Activated CD8-positive, alpha-beta memory T cell treated with anti-CD3 and anti-CD28 coated beads for 48 hours (primary cell): ENCODE measurements around the gene KCNK16.
"Not testable (repeated sequence)": the region's sequence is repeated elsewhere in the genome, so short reads cannot be mapped to it uniquely, and the experiment has no call there.

Experiments used
- DNase-seq, 3 experiments: peaks; one replicate each; pipeline ENCODE4 v3.0.0-alpha.2; 2020; ENCODE audit warnings: low read depth in 2 of 3, low spot score in 2 of 3

KCNK16 gene

DNA sequence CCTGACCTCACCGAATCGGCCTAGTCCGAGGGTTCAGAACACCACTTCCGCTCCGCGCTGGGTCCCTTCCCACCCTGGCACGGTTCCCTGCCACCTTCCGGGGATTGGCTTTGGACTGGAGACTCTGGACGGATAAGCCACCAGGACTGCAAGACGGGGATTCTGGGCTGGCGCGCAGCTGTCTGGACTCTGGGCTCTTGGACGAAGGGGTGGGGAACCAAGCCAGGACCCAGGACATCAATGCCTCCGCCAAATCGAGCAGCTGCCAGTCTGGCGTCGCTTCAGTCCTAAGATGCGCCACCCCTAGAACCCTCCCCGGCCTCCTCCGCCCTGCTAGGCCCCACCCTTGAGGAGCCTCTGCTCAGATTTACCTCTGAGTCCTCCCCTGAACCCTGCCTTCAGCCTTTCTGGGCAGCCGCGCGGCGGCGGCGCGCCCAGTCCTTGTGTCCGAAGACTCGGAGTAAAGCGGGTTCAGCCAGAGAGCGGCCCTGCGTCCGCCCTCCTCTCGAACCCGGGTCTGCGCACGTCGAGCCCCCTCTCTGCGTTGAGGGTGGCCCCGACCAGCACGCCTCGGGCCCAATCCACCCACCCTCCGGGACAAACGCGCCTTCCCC is 9.5 kb downstream of the KCNK16 start:
- no peak for DNase-seq

DNA sequence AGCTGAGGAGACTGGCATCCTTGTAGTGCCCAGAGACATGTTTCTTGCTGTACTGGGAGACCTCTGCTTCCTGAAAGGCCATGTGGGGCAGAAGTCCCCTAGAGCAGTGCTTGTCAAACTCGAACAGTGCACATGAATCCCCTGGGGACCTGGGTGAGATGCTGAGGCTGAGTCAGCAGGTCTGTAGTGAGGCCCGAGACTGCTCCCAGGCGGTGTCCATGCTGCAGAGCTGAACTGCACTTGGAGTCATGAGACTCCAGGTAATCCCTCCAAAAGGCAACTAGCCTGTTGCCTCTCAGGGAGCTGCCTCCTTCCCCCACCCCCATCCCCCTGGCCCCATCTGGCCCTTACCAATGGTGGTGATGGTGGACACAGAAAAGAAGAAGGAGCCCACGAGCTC is 12.0 kb downstream of the KCNK16 start:
- no peak for DNase-seq

DNA sequence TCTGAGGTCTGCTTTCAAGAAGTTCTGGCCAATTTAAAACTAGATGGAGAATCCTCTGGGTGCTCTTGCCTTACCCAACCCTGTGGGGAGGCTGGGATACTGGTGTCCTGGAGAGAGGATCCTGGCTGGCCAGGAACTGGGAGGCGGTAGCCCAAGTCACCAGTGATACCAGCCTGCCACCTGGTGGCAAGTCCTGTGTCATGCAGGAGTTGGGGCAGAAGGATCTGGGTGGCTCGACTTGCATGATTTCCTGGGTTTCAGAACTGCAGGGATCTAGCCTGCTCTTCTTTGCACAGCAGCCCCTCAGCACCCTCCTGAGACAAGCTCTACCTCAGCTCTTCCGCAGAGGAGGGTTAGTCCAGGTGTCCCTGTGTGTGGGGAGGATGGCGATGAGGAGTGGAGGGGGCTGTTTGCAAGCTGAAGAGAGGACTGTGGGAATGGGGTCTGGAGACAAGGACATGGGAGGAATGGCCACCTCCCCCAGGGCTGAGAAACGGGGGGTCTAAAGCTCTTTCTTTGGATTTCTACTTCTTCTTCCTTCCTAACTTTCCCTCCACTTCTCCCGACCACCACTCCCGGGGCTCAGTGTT is 12.5 kb downstream of the KCNK16 start:
- peak in 2 of 3 experiments; percentile 20 to 39 for DNase-seq

DNA sequence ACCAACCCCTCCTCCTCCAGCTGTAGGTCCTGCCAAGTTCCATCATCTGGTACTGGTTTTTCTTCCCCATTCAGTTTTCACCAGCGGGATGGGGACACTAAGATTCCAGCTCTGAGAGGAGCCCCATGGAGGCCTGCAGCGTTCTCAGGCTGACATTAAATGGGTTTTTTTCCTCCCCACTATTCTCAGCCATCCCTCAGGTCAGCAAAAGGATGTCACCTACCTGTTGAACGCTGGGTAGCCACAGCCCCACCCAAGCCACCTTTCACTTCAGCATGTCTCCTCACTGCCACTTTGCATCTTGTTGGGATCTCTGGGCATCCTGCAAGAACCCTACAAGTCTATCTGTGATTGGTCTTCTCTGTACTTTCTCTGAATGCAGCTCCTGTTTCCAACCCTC is 15.0 kb downstream of the KCNK16 start:
- DNase-seq = no peak

DNA sequence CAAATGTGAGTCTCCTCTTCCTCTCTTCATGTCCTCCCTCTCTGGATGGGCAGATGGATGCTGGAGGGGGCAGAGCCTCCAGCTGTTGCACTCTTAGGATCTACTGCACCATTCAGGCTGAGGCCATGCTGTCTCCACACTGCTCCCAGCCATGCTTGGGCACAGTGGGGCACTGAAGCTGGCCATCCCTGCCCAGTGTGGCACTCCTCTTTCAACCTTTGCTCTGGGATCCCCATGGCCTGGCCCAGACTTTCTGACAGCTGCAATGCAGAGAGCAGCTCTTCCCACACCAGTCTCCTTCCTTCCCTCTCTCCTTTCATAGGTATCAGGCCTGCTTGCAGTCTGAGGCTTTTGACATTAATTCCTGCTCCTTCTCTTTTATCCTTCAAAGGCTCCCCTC is 17.6 kb downstream of the KCNK16 start:
- DNase-seq = no peak

DNA sequence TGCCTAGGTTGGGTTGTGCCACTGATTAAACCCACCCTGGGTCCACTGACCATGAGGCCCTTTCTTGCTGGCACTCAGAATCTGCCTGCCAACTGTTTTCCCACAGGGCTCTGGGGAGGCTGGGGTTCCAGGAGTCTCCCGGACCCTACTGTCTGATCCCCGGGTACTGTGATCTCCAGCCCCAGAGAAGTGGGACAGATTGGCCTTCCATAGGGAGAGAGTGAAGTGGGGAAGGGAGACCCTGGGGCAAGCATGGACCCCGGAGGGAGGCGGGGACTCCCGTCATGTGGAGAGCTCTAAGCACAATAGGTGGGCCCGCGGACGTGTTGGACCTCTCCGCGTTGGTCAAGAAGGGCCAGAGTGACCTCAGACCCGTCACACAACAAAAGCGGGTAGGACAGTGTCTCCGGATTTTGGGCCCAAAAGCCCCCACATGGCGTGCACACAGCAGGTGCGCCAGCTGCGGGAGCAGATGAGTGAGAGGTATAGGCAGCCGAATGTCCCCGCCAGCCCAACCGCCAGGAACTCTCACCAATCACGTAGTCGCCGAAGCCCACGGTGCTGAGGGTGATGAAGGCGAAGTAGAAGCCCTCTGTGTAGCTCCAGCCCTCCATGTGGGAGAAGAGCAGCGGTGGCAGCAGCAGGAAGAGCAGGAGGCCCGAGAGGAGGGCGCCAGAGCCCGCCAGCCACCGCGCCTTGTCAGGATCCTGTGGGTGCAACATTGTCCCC is 18.9 kb downstream of the KCNK16 start:
- no peak for DNase-seq

DNA sequence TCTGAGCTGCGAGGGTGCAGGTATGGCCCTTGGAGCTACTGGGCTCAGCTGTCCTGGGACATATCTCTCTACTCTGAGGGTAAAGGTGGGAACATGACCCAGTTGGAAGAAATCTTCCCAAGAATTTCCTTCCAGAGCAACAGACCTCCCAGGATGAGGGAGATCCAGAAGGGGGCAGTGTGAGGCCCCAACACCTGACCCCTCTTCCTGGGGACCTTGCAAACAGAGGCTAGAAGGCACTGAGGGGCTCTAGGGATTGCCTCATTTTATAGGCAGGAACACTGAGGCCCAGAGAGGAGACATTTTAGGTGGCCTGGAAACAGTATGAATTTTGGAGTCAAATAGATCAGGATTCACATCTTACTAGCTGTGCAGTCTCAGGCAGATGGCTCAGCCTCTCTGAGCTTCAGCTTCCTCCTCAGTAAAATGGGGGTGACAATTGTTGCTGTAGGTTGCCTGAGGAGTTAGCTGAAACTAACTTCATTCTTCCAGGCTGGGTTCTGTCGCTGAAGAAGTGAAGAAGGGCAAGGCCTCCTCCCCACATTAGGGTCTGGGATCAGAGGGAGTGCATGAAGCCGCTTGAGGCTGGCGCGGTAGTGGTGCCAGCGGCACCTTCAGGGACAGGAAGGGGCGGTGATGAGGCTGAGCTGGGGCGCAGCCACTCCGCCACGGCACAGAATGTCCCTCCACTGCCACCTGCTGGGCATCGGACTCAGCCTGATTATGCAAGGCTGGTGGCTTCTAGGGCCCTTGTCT is 19.7 kb downstream of the KCNK16 start:
- peak; percentile 69 to 79 (median 69) for DNase-seq

DNA sequence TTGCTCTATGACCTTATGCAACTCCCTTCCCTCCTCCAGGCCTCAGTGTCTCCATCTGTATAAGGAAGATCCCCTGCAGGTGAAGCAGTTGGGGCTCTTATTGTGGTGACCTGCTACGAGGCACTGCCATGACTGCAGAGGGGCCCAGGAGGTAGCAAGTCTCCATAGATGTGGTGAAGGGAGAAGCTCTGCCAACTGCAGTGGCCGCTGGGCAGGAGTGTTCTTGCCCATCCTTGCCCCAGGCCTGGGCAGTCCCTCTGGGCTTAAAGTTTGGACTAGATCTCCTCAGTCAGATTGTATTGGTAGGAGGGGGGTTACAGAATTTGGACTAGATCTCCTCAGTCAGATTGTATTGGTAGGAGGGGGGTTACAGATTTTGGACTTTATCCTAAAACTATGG is 20.5 kb downstream of the KCNK16 start:
- DNase-seq = no peak

DNA sequence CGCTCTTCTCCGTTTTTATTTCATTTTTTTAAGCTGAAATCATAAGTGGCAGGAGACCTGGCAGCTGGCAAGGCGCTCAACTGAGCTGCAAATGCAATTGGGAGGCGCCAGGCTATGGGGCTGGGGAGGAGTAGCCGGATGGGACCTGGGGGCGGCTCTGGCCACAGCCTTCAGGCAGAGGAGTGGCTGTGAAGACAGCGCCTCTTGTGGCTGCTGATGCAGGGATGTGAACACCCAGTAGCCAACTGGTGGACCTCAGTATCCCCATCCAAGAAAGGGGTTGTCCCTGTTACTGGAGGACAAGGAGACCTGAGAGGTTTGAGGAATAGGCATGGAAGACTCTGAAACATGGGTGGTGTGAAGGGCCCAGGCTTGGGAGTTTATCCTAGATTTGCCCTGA is 20.9 kb downstream of the KCNK16 start:
- DNase-seq = no peak

DNA sequence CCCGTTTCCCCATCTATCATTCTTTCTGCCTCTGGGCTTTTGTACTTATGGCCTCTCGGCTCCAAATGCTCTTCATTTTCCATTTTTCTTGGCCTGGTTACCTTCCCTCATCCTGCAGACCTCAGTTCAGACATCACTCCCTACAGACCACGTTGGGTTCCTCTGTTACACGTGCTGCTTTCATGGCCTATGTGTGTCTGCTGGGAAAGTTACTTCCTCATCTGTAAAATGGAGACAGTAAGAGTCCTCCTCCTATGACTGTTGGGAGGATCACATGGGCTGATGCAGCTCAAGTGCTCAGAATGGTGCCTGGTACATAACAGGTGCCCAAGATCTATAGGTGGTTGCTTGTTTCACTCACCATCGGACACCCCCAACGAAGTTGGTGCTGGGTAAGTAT is 21.8 kb downstream of the KCNK16 start:
- DNase-seq = no peak

DNA sequence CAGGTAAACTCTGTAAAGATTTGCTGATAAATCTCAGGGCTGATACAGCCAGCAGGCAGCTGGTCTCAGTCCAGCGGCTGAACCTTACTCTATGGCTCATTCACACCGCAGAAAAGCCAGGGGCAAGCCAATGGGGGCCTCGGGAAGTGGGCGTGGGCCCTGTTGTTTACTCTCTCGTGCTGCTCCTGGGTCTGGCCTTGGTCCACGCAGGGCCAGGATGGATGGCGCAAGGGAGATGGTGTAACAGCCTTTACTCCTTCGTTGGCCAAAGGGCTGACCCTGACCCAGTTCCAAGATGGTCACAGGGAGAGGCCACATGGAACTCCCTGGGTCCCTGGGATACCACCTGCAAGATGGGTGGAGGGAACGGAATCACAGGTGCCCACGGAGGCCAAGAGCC is 24.4 kb downstream of the KCNK16 start:
- DNase-seq = no peak

DNA sequence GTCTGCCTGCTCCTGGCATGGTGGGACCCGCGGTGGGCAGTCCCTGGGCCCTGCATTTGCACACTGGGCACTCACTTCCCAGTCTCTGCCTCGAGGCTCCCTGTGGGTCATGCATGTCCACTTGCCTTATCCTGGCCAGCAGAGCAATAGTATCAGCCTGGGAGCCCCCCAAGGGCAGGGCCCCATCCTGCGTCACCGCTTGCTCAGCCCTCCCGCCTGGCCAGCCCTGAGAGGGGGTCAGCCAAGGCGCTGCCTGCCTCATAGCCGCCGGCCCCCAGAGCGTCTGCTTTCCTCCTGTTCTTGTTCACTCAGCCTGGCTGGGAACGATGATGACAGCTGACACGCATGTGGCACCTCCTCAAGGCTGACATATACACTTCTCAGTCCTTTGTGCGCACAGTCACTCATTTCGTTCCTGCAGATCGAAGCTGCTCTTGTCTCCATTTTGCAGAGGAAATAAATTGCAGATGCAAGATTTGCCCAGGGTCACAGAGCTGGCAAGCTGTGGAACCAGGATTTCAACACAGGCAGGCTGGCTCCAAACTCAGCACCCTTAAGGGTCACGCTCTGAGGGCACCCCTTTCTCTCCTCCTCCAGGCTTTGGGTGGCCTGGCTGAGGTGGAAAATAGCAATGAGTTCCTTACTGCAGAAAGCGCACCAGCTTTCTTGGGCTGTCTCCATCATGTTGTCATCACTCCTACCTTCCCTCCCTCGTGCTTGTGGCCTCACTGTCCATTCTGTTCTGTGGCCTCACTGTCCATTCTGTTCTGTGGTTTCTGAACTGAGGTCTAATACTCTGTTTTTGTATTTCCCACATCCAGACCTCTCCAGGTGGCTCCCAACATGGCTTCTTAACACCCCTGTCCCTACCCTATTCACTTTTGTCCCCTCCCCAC is 25.5 kb downstream of the KCNK16 start:
- no peak for DNase-seq

DNA sequence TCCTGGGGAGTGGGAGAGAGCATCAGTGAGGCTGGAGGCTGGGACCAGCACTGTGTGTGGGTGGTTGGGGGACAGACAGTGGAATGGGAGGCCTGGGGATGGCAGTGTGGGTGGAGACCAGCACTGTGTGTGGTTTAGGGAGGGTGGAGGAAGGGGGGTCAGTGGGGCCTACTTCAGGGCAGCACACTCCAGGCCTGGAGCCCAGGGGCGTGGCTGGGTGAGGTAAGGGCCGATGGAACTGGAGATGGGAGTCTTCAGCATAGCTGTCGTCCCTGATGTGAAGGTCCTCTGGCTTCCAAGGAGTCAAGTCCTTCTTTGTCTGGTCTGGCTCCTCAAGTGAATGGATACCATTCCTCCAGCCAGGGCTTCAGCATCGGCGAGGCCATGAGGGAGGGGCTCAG is 26.9 kb downstream of the KCNK16 start:
- no peak for DNase-seq

DNA sequence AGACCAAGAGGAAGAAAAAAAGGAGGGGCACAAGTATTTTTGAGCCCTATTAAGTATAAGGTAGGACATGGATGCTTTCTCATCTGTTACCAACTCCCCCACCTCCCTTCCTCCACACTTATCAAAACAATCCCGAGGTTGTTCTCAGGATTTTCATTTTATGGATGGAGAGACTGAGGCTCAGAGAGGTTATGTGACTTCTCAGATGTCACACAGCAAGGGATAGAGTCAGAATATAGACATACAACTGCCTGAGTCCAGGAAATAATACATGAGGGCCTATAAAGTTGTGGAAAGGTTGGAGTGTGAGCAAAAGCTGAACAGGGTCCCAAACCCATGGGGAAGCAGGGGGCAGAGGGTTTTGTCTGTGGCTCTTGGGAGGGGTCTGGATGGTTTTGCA is 27.6 kb downstream of the KCNK16 start:
- DNase-seq = no peak

DNA sequence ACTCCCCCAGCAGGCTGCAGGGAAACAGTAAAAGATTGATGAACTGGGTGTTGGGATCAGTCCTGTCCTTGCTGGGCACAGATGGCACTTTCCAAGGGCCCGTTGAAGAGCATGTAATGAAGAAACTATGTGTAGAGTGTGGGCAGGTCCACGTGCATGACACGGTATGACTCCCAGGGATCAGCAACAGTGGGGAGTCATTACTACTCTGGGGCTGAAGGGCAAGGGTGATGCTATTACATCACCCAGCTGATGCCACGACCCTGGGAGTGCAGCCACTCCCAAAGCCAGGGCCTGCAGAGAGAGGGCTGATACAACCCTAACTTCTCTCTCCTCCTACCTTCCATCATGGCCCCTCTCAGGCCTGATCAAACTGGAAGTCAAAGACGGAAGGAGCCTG is 28.4 kb downstream of the KCNK16 start:
- DNase-seq = no peak

DNA sequence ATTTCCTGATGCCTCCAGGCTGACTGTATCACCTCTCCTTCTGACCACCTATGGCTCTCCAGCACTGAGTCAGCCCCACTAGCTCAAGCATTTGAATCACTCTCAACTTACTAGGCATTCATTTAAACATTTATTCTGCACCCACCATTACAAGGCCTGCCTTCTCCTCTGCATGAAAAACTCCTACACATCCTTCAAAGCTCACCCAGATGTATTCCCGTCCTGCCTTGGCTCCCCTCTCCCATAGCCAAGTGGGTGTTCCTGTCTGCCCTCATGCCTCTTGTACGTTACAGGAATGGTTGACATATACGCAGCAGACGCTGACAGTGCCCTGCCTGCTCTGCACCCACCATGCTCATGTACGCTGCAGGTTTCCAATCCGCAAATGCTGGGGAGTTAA is 29.9 kb downstream of the KCNK16 start:
- no peak for DNase-seq

DNA sequence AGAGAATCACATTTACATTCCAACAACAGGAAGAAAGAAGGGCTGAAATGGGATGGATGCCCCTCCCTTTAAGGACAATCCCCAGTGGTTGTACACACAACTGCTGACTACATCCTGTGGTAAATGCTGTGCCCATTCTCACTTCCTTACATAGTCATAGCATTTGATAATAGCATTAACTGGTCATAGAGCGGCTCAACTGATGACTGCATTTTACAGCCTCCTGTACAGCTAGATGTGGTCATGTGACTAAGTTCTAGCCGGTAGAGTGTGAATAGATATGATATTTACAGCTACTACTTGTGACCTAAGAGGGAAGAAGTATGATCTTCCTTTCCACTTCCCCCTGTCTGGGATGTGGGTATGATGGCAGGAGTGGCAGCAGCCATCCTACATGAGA is 33.0 kb downstream of the KCNK16 start:
- DNase-seq = no peak

DNA sequence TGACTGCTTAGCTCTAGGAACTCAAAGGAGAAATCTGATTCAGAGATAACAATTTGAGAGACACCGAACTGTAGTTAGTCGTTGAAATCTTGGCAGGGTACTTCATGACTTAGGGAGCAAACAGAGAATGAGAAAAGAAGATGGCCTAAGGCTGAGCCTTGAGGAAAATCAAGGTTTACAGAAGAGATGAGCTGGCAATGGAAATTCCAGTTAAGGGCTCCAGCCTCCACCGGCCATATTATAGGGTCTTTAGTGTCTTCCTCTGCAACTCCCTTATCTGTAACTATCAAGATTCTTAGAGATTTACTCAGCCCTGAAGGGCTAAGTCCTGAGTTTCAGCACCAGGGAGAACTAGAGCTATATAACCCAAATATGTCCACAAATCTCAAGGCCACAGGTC is 34.9 kb downstream of the KCNK16 start:
- no peak for DNase-seq

DNA sequence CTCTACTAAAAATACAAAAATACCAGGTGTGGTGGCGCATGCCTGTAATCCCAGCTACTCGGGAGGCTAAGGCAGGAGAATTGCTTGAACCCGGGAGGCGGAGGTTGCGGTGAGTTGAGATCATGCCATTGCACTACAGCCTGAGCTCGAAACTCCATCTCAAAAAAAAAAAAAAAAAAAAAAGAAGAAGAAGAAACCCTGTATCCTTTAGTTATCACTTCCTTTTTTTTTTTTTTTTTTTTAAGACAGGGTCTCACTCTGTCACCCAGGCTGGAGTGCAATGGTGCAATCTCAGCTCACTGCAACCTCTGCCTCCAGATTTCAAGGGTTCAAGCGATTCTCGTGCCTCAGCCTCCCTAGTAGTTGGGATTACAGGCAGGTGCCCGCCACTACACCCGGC is 35.9 kb downstream of the KCNK16 start:
- DNase-seq = not testable (repeated sequence)

DNA sequence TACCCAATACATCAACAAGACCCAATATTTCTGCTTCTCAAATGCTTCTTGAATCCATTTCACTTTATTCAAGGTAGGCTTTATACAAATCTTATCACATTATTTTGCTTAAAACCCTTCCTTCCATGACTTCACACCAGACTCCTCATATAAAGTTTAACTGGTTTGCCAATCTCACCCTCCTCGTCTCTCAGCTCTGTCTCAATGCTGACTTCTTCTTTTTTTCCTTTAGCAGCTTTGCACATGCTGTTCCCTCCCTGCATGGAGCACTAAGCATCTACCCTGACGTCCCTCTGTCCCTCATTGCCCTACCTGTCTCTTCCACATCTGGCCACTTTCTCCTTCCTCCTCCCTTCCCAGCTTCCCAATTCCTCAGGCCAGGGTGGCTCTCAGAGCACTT is 39.7 kb downstream of the KCNK16 start:
- DNase-seq = no peak
